Ovary (tissue), 3 donors: ENCODE data around the gene ARL6IP4.

ENCODE experiments used
- EP300 ChIP-seq: sonication (generic); formaldehyde crosslinking; IDR thresholded peaks from one replicate; pipeline ENCODE4 v1.6.1; 2017; ENCODE audit warnings: antibody characterized with exemption
- TF ChIP-seq, protein P1 (sequence below), 3 donors: fragments of 450-650 bp in 2 of 3; fragments of 200-600 bp in 1 of 3; IDR thresholded peaks; one replicate each; pipeline versions ENCODE4 v1.5.1 to v1.8.0; 2016 to 2022; ENCODE audit warnings: antibody characterized with exemption in 3 of 3, mild to moderate bottlenecking in 1 of 3
- donor health status: DM: no; HTN: no; CAD: no.

DNA sequence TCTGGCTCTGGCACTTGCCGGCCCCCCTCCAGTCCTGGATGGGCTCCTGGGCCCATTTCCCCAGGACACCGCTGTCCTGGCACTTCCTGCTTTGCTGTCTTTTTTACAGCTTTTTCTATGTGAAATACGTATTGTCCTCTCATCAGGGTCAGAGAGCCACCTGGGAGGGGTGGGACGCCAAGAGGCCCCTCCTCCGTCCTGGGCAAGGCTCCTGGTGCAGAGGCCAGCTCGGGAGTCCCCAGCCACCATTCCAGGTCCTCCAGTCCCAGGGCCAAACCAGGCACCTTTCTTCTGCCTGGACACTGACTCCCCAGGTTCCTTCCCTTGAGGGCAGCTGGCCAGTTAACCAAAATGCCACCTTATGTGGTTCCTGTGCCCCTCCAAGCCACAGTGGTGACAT lies 22.8 kb downstream of the ARL6IP4 start:
- TF ChIP-seq, protein P1, sequence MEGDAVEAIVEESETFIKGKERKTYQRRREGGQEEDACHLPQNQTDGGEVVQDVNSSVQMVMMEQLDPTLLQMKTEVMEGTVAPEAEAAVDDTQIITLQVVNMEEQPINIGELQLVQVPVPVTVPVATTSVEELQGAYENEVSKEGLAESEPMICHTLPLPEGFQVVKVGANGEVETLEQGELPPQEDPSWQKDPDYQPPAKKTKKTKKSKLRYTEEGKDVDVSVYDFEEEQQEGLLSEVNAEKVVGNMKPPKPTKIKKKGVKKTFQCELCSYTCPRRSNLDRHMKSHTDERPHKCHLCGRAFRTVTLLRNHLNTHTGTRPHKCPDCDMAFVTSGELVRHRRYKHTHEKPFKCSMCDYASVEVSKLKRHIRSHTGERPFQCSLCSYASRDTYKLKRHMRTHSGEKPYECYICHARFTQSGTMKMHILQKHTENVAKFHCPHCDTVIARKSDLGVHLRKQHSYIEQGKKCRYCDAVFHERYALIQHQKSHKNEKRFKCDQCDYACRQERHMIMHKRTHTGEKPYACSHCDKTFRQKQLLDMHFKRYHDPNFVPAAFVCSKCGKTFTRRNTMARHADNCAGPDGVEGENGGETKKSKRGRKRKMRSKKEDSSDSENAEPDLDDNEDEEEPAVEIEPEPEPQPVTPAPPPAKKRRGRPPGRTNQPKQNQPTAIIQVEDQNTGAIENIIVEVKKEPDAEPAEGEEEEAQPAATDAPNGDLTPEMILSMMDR (IDR thresholded peaks at IDR 0.05), result no peak
- no peak for TF ChIP-seq EP300
